HG02610 (cell line): ENCODE measurements around the gene FBXL16.

ENCODE experiments used
- ATAC-seq: cut with Tn5 transposase; IDR thresholded peaks from one replicate; pipeline ENCODE4 v1.9.1; 2021; ENCODE audit warnings: mild to moderate bottlenecking, moderate library complexity; ENCODE audit not compliant: unreplicated experiment

Gene FBXL16

DNA sequence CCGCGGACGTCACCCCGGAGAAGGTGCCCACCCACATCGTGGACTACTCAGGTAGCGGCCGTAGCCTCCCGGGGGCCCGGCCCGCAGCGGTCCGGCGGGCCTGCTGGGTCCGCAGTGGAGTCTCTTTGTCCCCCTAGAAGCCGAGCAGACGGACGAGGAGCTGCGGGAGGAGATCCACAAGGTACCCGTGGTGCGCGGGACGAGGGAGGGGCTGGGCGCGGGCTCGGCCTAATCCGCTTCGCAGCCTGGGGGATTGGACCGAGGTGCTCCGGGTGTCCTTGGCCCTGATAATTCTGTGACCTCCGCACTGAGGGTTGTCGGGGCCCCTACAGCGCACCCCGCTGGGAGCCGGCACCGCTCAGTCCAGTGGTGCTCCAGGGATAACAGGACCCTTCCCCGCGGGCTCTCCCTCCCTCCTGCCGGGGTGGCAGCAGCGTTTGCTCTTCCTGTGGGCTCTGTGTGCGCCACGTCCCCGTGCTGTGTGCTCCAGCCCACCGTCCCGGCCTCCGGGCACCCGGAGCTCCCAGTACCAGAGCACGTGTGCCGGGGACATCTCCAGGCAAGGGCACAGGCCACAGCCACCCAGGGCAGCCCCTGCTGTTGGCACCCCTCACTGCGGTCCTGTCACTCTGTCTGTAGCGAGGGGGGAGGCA lies 37.0 kb downstream of the FBXL16 start:
- no peak for ATAC-seq

DNA sequence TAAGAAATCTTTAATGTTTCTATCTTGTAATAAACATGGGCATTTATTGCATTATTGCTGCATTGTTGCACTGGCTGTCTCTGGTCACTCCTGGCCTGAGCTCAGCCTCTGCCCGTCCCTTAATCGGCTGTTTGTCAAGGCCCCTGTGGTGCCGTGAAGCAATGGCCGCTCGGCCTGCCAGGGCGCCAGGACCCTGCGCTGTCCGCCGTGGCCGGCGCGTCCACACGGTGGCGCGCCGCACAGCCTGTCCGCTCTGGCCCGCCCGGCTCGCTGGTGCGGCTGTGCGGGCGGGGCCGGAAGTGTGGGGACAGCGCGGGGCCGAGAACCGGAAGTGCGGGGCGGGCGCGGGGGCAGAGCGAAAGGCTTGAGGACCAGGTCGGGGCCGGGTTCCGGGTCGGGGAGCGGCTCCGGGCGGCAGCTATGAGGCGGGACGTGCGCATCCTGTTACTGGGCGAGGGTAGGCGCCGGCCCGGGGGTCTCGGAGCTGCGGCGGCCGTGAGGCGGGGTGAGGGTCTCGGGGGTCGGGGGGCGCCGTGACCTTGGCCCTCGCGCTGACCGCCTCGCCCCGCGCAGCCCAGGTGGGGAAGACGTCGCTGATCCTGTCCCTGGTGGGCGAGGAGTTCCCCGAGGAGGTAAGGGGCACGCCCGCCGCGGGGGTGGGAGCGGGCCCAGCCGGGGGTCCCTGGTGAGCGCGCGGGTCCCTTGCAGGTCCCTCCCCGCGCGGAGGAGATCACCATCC lies 37.7 kb downstream of the FBXL16 start, which contains the start of gene RHOT2:
RHOT2 (plus strand) TSS at position 353 of the 739 bp plus-strand sequence; CDS start at position 421, 68 bp downstream.
- peak; percentile 82 for ATAC-seq

DNA sequence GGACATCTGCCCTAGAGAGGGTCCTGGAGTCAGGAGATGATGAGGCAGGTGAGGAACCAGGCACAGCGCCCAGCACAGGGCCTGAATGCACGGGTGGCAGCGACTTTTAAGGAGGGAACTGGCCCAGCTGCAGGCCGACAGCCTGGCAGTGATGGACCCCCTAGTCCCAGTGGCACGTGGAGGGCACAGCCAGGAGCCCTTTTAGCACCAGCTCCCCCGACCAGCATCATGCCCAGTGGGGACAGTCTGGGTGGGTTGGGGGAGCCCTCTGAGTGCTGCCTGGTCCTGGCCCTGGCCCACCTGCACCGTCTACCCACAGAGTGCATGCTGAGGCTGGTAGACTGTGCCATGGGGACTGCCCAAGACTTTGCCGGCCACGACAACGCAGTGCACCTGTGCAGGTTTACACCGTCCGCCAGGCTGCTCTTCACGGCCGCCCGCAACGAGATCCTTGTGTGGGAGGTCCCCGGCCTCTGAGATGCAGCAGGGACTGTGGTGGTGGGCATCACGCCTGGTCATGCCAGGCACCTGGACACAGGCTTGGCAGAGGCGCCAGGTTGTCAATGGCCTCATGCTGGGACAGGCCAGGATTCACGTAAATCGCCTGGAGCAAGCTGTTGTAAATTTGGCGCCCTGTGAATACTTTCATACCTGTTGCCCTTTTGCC lies 38.4 kb downstream of the FBXL16 start:
- ATAC-seq, result no peak

DNA sequence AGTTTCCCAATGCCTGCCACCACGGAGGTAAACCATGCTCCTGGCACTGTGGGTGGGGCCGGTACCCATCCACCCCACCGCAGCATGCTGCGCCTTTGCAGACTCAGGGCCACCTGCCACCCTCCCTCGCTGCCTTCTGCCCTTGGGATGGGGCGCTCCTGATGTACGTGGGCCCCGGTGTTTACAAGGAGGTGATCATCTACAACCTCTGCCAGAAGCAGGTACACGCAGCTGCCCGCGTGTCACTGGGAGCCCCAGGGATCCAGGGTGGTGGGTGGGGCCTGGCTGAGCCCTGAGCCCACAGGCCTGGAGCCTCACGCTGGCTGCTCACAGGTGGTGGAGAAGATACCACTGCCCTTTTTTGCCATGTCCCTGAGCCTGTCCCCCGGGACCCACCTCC lies 39.0 kb downstream of the FBXL16 start:
- ATAC-seq, result no peak

DNA sequence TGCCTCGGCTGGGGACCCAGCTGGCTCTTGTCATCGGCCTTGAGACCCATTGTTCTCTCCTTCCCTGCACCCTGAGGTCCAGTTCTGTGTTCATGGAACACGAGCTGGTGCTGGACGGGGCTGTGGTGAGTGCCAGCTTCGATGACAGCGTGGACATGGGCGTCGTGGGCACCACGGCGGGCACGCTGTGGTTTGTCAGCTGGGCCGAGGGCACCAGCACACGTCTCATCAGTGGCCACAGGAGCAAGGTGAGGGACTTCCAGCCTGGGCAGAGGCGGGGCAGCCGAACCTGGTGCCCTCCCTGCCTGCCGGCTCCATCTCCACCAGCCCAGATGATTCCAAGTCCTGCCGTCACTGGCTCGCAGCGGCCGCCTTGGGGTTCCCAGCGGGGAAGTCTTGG lies 43.0 kb downstream of the FBXL16 start:
- no peak for ATAC-seq

DNA sequence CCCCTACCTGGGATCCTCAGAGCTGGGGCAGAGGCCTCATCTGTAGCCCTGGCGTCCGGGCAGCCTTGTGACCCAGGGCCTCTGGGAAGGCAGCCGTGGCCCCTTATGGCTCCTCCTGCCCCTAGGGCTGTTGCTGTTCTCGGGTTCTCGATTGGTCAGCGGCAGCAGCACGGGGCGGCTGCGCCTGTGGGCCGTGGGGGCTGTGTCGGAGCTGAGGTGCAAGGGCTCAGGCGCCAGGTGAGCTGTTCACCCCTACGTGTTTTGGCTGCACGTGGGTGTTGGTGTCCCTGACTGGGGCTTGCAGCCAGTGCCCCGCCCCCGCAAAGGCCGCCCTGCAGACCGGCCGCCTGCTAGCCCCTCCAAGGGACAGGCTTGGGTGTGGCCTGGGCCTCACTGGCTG lies 43.5 kb downstream of the FBXL16 start:
- ATAC-seq, result no peak

DNA sequence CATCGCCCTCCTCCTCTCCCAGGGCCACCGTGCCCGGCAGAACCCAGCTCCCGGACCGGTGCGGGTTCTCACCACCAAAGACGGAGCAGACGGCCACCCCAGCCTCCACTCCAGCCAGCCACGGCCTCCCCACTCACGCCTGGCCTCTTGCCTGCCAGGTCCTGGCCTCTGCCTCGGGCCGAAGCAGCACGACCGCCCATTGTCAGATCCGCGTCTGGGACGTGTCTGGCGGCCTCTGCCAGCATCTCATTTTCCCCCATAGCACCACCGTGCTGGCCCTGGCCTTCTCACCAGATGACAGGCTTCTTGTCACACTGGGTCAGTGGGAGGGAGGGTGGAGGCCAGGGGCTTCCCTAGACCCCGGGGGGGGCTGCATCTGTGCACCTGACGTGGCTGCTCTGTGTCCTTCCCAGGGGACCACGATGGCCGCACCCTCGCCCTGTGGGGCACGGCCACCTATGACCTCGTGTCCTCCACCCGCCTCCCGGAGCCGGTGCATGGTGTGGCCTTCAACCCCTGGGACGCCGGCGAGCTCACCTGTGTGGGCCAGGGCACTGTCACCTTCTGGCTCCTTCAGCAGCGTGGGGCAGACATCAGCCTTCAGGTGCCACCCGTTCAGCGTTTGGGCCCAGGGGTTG lies 44.3 kb downstream of the FBXL16 start:
- ATAC-seq, result no peak

DNA sequence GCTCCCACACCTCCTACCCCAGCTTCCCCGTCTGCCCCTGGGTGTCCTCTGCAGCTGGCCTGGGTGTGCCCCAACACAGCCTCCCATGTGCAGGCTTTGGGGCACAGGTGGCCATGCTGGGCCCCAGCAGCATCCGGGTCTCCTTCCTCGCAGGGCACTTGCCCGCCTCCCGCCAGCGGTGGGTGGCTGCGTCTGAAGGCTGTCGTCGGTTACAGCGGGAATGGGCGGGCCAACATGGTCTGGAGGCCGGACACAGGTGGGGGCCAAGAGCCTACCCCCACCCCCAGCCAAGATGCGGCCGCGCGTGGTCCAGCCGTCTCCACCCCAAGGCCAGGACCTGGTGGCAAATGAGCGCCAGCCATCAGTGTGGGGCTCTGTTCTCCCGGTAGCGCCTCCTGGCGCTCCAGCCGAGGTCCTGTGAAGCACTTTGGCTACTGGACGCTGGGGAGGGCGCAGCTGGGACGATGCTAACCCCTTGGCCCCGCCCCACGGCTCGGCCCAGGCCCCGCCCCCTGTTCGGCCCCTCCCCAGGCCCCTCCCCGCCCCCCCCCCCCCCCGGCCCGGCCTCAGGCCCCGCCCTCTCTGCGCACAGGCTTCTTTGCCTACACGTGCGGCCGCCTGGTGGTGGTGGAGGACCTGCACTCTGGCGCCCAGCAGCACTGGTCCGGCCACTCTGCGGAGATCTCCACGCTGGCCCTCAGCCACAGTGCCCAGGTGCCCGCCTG lies 45.0 kb downstream of the FBXL16 start:
- no peak for ATAC-seq

DNA sequence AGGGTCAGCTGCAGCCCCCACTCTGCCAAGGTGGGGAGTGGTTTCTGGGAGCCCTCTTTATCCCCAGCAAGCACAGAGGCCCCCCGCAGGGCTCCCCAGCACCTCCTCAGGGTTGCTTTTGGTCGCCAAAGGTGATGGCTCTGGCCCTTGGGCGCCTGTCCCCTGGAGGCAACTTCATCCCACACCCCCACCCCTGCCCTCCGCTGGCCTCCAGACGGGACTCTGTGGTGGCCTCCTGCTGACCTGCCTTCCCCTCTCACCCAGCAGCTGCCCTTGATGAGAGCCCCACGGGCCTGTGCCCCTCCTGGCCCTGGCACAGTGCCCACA lies 45.5 kb downstream of the FBXL16 start:
- no peak for ATAC-seq

DNA sequence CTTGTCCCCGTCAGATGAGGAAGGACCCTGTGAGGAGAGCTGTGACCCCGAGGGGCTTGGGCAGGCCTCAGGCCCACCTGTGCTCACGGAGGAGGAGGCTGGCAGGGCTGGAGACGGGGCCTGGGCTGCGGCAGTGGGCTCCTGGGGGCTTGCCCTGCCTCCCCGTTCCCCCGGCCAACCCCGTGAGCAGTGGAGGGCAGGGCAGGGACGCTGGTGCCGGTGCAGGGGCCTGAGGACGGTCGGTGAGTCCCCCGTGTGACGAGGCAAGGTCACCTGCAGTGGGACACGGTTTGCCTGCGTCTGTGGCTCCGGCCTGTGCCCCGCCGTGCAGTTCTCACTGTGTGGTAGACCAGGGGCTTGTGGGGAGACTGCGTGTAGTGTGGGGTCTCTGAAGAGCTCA lies 46.0 kb downstream of the FBXL16 start:
- no peak for ATAC-seq

DNA sequence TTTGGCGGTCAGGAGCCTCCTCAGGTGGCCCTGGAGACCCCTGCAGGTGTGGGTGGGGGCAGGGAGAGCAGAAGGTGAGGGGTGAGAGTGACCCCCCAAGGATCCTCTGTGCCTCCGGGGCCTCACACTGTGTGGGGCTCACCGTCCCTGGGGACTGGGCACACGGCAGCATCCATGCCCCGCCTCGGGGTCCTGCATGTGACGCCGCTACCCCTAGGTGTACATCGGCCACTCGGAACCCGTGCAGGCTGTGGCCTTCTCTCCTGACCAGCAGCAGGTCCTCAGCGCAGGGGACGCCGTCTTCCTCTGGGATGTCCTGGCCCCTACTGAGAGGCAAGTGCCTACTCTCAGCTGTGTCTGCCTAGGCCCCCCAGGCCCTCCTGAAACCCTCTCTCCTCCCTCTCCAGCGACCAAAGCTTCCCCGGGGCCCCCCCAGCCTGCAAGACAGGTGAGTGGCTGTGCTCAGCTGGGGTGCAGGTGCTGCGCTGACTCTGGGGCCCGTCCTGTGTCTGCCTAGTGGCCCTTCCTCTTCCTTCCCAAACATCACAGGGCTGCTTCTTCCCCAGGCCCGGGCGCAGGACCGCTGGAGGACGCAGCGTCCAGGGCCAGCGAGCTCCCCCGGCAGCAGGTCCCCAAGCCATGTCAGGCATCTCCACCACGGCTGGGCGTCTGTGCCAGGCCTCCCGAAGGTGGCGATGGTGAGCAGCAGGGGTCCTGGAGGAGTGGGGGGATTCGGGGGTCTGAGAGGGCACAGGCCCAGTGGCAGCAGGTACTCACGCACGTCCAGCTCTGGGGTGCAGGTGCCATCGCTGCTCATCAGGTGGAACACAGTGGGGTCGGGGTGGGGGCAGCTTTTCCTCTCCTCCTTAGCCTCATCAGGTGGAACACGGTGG lies 46.7 kb downstream of the FBXL16 start:
- no peak for ATAC-seq

DNA sequence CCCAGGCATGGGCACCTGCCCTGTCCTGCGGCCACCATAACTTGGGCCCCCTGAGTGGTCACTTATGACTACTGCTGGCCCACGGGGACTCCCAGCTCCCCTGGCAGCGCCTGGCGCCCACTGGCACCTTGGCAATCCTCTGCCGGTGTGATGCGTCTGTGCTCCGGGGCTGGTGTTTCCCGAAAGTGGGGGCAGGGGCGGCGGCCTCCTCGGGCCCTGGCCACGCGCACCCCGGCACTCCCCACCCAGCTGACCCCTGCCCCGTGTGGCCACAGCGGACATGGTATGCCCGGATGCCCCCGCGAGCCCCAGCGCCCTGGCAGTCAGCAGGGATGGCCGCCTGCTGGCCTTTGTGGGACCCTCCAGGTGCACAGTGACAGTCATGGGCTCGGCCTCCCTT lies 48.1 kb downstream of the FBXL16 start:
- ATAC-seq, result no peak

DNA sequence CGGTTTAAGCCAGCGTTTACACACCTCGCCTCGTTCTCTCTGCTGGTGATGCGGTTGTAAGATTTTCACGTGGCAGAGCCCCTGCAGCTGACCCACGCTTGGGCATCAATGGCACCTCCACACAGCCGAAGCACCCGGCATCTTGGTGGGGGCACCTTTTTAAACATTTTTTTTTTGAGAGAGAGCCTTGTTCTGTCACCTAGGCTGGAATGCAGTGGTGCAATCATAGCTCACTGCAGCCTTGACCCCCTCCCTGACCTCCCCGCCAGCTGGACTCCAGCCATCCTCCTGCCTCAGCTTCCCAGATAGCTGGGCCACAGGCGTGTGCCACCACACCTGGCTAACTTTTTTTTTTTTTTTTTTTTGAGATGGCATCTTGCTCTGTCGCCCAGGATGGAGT lies 51.6 kb downstream of the FBXL16 start:
- no peak for ATAC-seq

DNA sequence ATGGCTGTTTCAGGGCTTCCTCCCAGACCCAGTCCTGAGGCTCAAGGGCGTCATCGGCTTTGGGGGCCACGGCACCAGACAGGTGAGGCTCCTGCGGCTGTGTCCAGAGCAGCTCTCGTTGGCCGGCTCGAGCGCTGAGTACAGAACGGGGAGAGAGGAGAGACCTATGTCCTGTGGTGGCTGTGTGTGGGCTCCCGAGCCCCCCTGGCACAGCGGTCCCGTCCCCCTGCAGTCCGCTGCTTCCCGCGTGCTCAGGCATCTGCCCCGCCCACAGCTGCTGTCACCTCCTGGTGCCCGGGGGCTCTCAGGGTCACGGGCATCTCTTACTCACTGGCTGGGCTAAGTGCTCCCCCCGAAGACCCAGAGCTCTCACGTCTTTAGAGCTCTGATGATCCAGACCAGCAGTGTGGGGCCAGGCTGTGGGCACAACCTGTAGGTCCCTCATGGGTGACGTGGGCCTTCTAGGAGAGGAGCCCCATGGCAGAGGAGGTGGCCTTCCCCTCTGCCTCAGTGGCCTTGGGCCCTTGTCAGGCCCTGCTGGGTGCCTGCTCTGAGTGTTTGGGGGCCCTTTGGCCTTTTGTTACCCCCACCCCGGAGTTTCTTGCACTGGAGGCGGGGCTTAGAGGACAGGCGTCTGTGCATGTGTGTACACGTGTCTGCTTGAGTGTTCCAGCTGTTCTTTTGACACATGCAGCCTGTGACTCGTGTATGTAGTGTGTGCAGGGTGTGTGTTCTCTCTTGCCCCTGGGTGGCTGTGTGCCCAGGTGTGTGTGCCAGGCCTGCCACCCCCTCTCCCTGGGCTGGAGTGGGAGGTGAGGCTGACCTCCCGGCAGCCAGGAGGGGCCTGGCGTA lies 52.9 kb downstream of the FBXL16 start:
- no peak for ATAC-seq

DNA sequence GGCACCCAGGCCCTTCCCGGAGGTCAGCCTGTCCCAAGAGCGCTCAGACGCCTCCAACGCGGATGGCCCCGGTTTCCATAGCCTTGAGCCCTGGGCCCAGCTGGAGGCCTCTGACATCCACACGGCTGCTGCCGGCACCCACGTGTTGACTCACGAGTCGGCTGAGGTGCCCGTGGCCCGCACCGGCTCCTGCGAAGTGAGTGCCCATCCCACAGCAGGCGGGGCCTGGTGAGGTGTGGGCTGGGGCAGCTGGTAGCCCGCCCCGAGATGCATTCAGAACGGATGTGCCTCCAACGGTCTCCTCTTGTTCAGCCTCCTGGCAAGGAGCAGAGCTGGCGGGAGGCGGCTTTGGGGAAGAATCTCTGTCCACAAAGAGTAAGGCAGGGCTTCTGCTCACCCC lies 53.8 kb downstream of the FBXL16 start:
- ATAC-seq, result no peak

DNA sequence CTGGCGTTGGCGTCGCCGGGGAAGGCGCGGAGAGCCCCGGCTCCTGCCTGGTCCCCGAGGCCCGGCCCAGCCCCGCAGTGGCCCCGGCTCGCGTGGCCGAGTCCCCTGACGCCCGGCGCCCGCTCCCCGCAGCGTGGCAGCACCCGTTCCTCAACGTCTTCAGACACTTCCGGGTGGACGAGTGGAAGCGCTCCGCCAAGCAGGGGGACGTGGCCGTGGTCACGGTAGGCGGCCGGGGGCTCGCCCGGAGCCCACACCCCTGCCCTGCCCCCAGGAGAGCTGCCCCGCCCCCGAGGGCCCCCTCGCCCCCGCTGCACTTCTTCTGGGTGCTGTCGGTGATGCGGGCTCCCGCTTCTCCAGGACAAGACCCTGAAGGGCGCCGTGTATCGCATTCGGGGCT lies 56.0 kb downstream of the FBXL16 start:
- no peak for ATAC-seq

DNA sequence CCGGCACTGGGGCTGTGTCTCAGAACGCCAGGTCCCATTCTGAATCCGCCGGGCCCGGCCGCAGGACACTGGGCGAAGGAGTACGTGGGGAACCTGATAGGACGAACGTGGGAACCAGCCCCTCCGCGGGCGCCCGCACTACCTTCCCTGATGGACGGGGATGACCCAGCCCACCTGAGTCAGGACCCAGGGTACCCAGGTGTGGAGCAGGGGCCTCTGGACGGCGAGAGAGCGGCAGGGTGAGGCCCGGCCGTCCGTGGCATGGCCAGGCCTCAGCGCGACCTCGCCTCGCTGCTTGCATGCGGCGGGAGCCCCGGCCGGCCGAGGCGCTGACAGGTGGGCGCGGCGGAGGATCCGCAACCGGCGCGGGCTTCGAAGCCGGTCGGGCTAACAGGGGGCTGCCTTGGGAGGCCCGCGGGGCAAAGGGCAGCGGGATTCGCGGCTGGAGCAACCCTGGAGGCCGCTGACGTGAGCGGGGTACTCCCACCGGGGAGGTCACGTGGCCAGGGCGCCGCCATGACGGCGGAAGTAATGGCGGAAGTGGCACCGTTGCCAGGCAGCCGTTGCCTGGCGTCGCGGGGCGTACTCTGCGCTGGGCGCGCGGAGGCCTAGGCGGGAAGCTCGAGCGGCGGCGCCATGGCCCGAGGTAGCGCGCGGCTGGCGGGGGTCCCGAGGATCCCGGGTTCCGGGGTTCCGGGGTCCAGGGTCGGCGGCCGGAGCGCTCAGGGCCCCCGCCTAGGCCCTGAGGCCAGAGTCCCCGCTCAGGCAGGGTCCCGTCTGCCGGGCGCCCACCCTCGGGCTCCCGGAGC lies 56.6 kb downstream of the FBXL16 start, which contains the start of gene WDR90:
WDR90 (plus strand) TSS at position 585 of the 809 bp plus-strand sequence; CDS start at position 637, 52 bp downstream.
- peak; percentile 74 for ATAC-seq
